ENCODE data around the gene ZNF599.
"Not testable (repeated sequence)": the region's sequence is repeated elsewhere in the genome, so short reads cannot be mapped to it uniquely, and the experiment has no call there.

ZNF599 gene

GRCh38 chr19:34772697-34773554 is at the start of gene ZNF599:
Gene ZNF599, minus strand, starts transcription at chr19:34773215. Its CDS starts 374 bp downstream, at chr19:34772841.
- DNase-seq: peak; percentile 85 to 94

GRCh38 chr19:34818270-34818669 is 45.3 kb upstream of the ZNF599 start:
- no peak for DNase-seq

GRCh38 chr19:34816708-34817107 is 43.7 kb upstream of the ZNF599 start:
- DNase-seq: no peak

GRCh38 chr19:34808566-34808965 is 35.6 kb upstream of the ZNF599 start:
- DNase-seq: no peak

- no peak for DNase-seq
These were observed 34.2 kb upstream of the ZNF599 start for GRCh38 chr19:34806976-34807860.

- DNase-seq: no peak
These were observed 31.1 kb upstream of the ZNF599 start for GRCh38 chr19:34804115-34804514.

- DNase-seq: not testable (repeated sequence)
These were observed 23.9 kb upstream of the ZNF599 start for GRCh38 chr19:34796953-34797352.

- DNase-seq: no peak
These were observed 21.3 kb upstream of the ZNF599 start for GRCh38 chr19:34794066-34794960.

GRCh38 chr19:34793565-34793964 is 20.6 kb upstream of the ZNF599 start:
- no peak for DNase-seq

GRCh38 chr19:34788074-34788473 is 15.1 kb upstream of the ZNF599 start:
- DNase-seq: no peak

GRCh38 chr19:34787059-34787824 is 14.2 kb upstream of the ZNF599 start:
- DNase-seq: no peak

- DNase-seq: no peak
These were observed 13.2 kb upstream of the ZNF599 start for GRCh38 chr19:34786236-34786635.

- no peak for DNase-seq
These were observed 6.6 kb upstream of the ZNF599 start for GRCh38 chr19:34779652-34780051.

- DNase-seq: no peak
These were observed 5.3 kb upstream of the ZNF599 start for GRCh38 chr19:34778342-34778741.

- no peak for DNase-seq
These were observed 1.8 kb upstream of the ZNF599 start for GRCh38 chr19:34774857-34775256.

- DNase-seq: no peak
These were observed 495 bp upstream of the ZNF599 start for GRCh38 chr19:34773555-34773864.

- DNase-seq: peak in 1 of 2 experiments; percentile 16
These were observed 5.1 kb downstream of the ZNF599 start for GRCh38 chr19:34767951-34768350.

- DNase-seq: no peak
These were observed 6.6 kb downstream of the ZNF599 start for GRCh38 chr19:34766386-34766785.

GRCh38 chr19:34759218-34759917 is 13.6 kb downstream of the ZNF599 start:
- no peak for DNase-seq

- no peak for DNase-seq
These were observed 15.6 kb downstream of the ZNF599 start for GRCh38 chr19:34757441-34757840.

GRCh38 chr19:34744896-34745690 is 27.9 kb downstream of the ZNF599 start:
- no peak for DNase-seq
